Coronary artery (tissue), 2 donors: ENCODE measurements around the gene RASSF3.

Source experiments
- DNase-seq: peaks from one replicate; pipeline ENCODE4 v3.0.0-alpha.2; 2017; ENCODE audit warnings: low spot score
- H3K27ac ChIP-seq, 2 donors: fragments of 200-600 bp; sonication (generic); one replicate each; pipeline ENCODE4 v1.5.1; 2016 to 2019
- H3K4me3 ChIP-seq: fragments of 200-600 bp; sonication (generic); 2 replicates; pipeline ENCODE4 v1.5.1; 2016; ENCODE audit warnings: mild to moderate bottlenecking, moderate library complexity
- TF ChIP-seq, protein P1 (sequence below): fragments of 200-600 bp; sonication (generic); IDR thresholded peaks from one replicate; pipeline ENCODE4 v1.5.1; 2019; ENCODE audit warnings: antibody characterized with exemption

Gene RASSF3

DNA sequence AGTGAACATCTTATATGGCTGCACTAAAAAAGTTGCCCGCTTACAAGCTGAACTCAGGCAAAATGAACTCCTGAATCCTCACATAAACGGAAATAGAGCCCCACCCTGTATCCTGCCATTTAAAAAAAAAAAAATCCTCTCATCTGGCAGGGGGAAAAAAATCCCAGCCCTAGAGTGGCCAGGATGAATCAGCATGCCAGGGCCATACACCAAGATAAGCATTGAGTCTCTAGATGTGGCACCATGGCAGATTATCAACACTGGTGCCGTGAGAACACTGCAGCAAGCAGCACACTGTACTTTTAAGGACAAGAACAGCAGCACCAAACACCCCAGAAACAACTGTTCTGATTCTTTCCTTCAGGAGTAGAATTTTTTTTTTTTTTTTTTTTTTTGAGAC is 65.5 kb downstream of the RASSF3 start:
- peak overlapping the region; percentile 84 to 91 for H3K27ac ChIP-seq
- TF ChIP-seq, protein P1, sequence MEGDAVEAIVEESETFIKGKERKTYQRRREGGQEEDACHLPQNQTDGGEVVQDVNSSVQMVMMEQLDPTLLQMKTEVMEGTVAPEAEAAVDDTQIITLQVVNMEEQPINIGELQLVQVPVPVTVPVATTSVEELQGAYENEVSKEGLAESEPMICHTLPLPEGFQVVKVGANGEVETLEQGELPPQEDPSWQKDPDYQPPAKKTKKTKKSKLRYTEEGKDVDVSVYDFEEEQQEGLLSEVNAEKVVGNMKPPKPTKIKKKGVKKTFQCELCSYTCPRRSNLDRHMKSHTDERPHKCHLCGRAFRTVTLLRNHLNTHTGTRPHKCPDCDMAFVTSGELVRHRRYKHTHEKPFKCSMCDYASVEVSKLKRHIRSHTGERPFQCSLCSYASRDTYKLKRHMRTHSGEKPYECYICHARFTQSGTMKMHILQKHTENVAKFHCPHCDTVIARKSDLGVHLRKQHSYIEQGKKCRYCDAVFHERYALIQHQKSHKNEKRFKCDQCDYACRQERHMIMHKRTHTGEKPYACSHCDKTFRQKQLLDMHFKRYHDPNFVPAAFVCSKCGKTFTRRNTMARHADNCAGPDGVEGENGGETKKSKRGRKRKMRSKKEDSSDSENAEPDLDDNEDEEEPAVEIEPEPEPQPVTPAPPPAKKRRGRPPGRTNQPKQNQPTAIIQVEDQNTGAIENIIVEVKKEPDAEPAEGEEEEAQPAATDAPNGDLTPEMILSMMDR: no peak
- peak; percentile 87 for DNase-seq

DNA sequence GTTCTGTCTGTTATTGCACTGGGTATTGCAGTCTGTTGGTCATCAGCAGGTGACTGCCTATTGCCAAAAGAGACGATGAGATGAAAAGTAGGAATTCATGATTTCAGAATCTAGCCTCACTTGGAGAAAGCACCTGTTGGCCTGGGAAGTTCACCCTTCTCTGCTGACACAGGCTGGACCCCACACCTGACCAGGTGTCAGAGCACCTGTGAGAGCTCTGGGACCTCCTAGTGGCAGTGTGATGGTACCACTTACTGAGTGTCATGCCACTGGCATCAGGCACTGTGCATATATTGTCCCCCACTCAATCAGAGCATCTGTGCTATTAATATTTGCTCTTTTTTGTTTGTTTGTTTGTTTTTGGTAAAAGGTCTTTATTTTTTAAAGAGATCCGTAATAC is 68.0 kb downstream of the RASSF3 start:
- no peak for DNase-seq
- TF ChIP-seq, protein P1: no peak
- Histone ChIP-seq H3K27ac (peak overlapping the region; percentile 84 to 89), H3K4me3 (no peak overlapping the region)

More for the DNA sequence above, 65.5 kb downstream of the RASSF3 start:
- H3K4me3 ChIP-seq: peak overlapping the region; percentile 28

DNA sequence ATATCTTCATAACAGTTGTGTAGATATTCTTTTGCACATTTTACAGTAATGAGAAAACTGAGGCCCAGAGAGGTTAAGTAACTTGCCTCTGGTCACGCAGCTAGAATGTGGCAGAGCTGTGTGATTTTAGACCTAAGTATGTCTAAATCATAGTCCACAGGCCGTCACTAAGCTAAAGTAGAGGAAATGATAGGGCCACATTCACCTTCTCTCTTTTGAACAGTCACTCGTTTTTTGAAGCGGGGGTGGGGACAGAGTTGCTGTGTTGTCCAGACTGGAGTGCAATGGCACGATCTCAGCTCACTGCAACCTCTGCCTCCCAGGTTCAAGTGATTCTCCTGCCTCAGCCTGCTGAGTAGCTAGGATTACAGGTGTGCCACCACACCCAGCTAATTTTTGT is 68.5 kb downstream of the RASSF3 start:
- no peak overlapping the region for H3K4me3 ChIP-seq
- DNase-seq: no peak
- peak overlapping the region; percentile 84 to 89 for H3K27ac ChIP-seq
- TF ChIP-seq, protein P1: no peak

DNA sequence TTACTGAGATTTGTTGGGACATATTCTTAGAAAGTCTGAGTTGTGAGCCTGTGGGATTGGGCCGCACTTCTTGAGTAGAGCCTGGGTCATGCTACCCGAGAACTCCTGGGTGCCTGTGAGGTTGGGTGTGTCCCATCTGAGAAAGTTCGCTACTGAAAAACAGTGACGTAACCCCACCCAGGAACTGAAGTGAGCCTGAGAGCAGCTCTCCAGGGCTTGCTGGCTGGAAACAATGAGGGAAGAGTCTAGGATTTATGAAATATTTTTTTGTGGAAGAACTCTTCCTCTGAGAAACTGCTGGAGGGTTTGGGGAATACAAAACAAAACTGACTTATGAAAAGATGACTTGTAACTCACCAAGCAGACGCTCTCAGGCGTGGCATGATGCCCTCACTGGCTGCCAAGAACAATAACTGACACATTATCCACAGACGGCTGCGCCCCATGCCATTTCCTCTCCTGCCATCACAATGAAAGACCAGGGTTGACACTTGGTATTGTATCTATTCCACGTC is 69.2 kb downstream of the RASSF3 start:
- Histone ChIP-seq H3K4me3 (peak overlapping the region; percentile 54), H3K27ac (peak overlapping the region; percentile 84 to 89)
- peak; percentile 85 for DNase-seq
- TF ChIP-seq, protein P1: no peak

DNA sequence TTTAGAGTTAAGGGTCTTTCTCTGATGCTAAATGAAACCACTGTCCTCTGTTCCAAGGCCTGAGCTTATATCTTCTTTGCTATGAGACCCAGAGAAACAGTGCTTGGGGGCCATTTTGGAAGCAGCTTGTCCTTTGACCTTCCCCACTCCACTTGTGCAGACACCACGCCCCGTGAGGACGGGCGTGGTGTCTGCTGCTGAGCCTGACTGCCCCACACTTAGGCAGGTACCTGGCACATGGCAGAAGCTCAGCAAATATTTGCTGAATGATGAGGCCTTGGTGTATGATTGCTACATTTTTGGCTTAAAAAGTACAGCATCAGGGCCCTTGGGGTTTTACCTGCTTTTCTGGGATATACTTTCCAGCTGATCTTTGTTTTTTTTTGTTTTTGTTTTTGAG is 69.9 kb downstream of the RASSF3 start:
- TF ChIP-seq, protein P1: no peak
- Histone ChIP-seq H3K27ac (peak overlapping the region; percentile 84 to 89), H3K4me3 (peak overlapping the region; percentile 54)
- no peak for DNase-seq

DNA sequence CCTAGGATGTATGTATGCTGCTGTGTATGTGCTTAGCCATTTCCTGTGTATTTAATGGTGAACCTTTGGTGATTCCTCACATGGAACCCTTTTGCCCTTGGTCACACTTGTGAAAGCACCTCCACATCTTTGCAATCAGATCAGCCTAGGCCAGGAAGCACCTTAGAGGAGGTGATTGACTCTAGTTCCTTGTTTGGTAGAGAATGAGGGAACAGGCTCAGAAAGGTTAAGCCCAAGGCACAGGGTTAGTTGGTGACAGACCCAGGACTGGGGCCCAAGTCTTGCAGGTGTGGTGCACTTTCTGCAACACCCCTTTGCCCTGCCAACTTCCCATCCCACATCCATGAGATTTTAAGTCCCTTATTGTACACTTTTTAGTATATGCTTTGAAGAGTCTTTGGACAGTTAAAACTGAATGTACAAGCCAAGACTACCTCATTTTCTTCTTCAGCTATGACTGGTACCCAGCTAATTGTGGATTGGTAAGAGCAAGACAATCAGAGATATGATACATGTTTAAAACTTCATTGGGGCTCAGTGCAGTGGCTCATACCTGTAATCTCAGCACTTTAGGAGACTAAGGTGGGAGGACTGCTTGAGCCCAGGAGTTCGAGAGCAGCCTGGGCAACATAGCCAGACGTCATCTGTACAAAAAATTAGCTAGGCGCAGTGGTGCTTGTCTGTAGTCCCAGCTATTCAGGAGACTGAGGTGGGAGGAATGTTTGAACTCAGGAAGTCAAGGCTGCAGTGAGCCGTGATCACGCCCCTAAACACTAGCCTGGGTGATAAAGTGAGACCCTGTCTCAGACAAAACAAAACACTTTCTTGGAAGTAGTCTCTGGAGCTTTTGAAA is 71.1 kb downstream of the RASSF3 start:
- Histone ChIP-seq H3K4me3 (no peak overlapping the region), H3K27ac (peak overlapping the region; percentile 84 to 89)
- TF ChIP-seq, protein P1: no peak
- DNase-seq: no peak
